GM21528 (cell line): Measurements from ENCODE around the gene STKLD1.
"Not testable (repeated sequence)": the region's sequence is repeated elsewhere in the genome, so short reads cannot be mapped to it uniquely, and the experiment has no call there.

Source experiments
- ATAC-seq: cut with Tn5 transposase; IDR thresholded peaks from one replicate; pipeline ENCODE4 v1.9.1; 2021; ENCODE audit warnings: mild to moderate bottlenecking, moderate library complexity; ENCODE audit not compliant: unreplicated experiment, low FRiP score

The STKLD1 gene

GRCh38 chr9:133360400-133361393, 15.5 kb upstream of the STKLD1 start:
- no peak for ATAC-seq

DNA sequence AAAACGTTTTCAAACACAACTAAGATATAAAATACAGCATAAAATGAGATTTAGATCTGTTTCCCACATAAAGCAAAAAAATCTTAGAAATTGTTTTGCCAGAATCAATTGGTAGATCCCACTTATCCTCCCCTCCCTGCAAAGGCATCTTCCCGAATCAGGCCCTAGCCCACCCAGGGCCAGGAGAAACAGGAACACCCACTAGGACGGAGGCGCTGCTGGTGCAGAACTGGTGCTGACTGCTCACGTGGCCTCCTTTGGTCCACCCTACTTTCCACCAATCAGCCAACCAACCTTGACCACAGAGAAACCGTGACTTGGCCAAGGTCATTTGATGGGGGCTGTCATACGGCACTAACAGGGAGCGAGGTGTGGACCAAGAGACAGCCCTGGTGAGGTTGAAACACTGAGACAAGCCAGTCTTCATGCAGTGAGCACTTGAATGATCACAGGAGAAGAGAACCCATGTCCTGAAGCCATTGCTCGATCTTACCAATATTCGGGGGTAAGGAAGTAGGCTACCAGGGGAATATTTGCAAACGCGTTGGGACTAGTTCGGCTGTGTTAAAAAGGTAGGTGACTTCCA, 14.6 kb upstream of the STKLD1 start:
- no peak for ATAC-seq

- ATAC-seq = no peak
Measured at GRCh38 chr9:133362359-133363044, 13.7 kb upstream of the STKLD1 start.

DNA sequence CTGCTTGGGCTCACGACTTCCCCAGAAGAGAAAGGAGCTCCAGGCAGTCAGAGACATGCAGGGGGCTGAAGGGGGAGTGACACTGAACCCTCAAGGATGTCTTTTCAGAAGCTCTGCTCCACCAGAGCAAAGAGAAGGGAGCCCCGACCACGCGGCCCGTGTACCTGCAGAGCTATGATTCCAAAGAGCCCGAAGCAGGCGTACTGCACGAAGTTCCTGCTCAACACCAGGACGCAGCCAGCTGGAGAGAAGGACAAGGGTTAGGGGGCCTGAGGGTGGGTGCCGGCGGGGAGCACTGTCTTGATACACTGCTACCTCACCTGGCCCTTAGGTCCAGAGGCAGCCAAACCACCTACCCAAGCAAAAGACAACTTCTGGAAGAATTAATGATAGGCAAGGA, 9.7 kb upstream of the STKLD1 start:
- ATAC-seq = no peak

GRCh38 chr9:133367221-133367620, 8.9 kb upstream of the STKLD1 start:
- ATAC-seq = no peak

- ATAC-seq = no peak
Measured at GRCh38 chr9:133367778-133368177, 8.4 kb upstream of the STKLD1 start.

DNA sequence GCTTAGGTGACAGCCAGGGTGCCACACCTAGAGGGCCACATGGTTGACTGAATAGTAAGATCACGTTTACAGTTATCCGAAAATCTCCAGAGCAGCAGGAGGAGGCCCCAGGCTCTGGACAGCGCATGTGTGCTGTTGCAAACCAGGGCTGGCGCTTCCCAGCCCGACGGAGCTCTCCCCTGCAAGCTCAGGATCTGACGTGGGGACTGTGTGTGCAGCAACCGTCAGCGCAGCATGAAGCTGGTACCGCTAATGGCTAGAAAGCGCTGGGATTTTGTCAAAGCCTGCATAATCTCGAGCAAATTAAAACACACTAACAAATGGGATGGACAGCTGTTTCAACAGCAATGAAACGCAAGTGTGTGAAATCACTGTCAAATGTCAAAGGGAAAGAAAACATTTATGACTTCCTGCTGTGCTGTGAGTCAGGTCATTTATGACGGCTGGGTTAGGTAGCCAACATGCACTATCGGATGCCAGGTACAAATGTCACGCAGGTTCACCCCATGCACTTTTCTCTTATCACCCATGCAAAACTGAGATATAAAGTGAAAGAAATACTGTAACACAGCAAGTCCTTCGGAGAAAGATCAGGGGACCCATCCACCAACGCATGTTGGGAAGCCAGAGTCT, 7.8 kb upstream of the STKLD1 start:
- no peak for ATAC-seq

GRCh38 chr9:133369422-133369821, 6.7 kb upstream of the STKLD1 start:
- ATAC-seq = no peak

GRCh38 chr9:133369933-133370332, 6.2 kb upstream of the STKLD1 start:
- ATAC-seq = no peak

GRCh38 chr9:133370685-133371084, 5.5 kb upstream of the STKLD1 start:
- ATAC-seq = no peak

- ATAC-seq = no peak
Measured at GRCh38 chr9:133371261-133371711, 4.9 kb upstream of the STKLD1 start.

DNA sequence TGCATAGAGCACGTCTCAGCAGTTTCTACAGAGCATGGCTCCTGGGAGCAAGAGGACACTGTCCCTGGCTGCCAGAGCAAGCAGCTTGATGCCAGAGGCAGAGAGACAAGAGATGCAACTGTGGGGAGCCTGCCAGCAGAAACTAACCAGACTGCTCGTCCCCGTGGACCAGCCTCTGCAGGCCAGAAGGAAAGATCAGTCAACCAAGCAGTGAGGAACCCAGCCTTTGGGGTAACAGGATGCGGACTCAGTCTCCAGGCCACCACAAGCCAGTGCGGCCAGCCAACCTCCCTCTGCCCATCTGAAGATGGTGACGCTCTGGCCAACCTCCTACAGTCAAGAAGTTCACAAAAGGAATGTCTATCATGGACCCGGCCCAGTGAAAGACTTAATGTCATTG, 4.0 kb upstream of the STKLD1 start:
- no peak for ATAC-seq

GRCh38 chr9:133374612-133375115, 1.5 kb upstream of the STKLD1 start:
- no peak for ATAC-seq

GRCh38 chr9:133375116-133375723, 946 bp upstream of the STKLD1 start:
- ATAC-seq = peak; percentile 7

DNA sequence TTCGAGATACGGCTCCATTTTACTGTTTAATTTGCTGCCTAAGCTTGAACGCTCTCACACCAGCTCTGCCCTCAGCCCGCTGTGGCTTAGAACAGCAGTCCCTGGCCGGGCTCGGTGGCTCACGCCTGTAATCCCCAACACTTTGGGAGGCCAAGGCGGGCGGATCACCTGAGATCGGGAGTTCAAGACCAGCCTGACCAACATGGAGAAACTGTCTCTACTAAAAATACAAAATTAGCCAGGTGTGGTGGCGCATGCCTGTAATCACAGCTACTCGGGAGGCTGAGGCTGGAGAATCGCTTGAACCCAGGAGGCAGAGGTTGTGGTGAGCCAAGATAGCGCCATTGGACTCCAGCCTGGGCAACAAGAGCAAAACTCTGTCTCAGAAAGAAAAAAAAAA, 1.1 kb downstream of the STKLD1 start:
- not testable (repeated sequence) for ATAC-seq

- ATAC-seq = no peak
Measured at GRCh38 chr9:133377721-133378216, 1.6 kb downstream of the STKLD1 start.

- no peak for ATAC-seq
Measured at GRCh38 chr9:133378408-133378962, 2.3 kb downstream of the STKLD1 start.

DNA sequence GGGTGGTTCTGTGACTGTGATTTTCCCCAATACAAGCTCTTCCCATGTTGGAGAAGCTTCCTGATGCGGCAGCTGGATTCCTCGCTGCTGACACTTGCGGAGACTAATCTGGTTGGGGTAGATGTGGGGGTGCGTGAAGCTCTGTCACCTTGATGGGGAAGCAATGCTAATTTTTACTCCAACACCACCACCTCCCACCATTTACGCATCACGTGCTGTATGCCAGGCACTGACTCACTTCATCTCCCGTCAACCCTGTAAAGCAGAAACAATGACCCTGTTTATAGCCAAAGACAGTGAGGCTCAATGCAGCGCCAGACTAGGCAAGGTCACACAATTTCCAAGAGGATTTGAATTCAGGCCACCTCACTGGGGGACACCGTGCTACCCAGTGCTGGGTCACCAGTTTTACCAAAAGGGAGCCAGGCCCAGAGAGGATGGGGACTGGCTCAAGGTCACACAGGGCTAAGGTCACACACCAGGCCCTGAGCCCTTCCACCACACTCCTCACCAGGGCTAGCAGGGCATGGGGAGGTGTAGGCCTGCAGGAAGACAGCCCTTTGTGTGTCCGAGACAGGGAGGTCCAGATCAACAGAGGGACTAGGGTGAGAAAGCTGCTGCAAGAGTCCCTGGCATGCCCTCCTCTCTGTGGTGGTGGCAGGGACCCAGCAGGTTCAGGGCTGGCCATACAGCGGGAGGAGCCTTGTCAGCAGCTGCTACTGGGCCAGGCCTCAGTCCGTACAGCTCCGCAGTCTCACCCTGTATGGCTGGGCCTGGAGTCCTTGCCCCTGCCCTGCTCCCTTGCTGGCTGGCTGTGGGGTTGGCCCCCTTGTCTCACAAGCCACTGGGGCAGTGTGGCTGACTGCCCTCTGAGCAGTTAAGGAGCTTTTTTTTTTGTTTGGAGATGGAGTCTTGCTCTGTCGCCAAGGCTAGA, 3.3 kb downstream of the STKLD1 start:
- ATAC-seq = no peak

DNA sequence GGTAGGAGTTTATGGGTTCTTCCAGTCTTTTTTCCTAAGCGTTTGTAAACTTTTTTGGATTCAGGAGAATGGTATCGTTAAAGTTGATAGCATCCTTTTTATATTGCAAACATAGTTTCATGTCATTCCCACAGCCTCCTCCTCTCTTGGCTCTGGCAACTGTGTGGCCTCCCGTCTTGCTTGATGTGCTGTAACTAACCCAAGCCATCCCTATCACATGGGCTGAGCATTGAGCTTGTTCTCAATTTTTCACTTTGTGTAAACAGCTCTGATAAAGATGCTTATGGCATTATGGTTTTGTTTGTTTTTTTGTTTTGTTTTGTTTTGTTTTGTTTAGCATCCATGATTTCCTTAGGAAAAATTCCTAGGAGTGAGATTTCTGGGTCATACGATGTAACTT, 4.6 kb downstream of the STKLD1 start:
- ATAC-seq = no peak
